ENCODE measurements around the gene ITGB1. TPM values are rescaled to one million over a fixed set of nuclear protein-coding genes. Genes with fewer than 3 reads are reported as not detected.
A peak's percentile ranks its signal among the peaks of the same experiment; 100 is the strongest.

Gene ITGB1
- total and polyA plus RNA-seq, 9 of the 15 experiments (the other 6 are each of a cell fraction or from before 2014, with no cell fraction given), result 40.2 to 194 (median 155) TPM

- Histone ChIP-seq H3K36me3 (ENCODE audit: control insufficient read depth, insufficient read depth, low read length) (peaks cover 49% of the 10 kb centered on the region), H2AFZ (ENCODE audit: low read depth, low read length) (no peak overlapping the region), H3K9me3 (replicated peaks; ENCODE audit: control insufficient read depth, insufficient read depth, low read depth, low read length) (no peaks in the 10 kb centered on the region), H3K9ac (ENCODE audit: insufficient read depth in 1 of 2, low read depth in 2 of 2, low read length in 2 of 2) (peak overlapping the region in 1 of 2 experiments; percentile 3; a peak in 1 of 4 replicates), H3K79me2 (ENCODE audit: control insufficient read depth, insufficient read depth, low read length) (peaks cover 95% of the 10 kb centered on the region), H3K27me3 (ENCODE audit: control insufficient read depth in 2 of 2, insufficient read depth in 2 of 2, low read length in 2 of 2) (no peaks in the 10 kb centered on the region), H3K27ac (ENCODE audit: extremely low read depth, low read depth, low read length) (0 out of 3 replicates have a peak overlapping the region, but pooled peaks have one; percentile 9), H3K4me3 (no peak overlapping the region), H3K9me1 (ENCODE audit: control insufficient read depth, insufficient read depth, low read length) (peaks cover 7% of the 10 kb centered on the region), H3K4me1 (replicated peaks in 1 of 2; ENCODE audit: control insufficient read depth in 2 of 2, insufficient read depth in 2 of 2, low read length in 2 of 2) (peaks cover 7 to 32% of the 10 kb centered on the region in 2 experiments; a peak in 4 of 5 replicates), H4K20me1 (replicated peaks; ENCODE audit: control insufficient read depth, insufficient read depth, low read length) (peaks cover 34% of the 10 kb centered on the region), H3K4me2 (ENCODE audit: insufficient read depth, low read length) (no peak overlapping the region)
- intact Hi-C loops (cut with micrococcal nuclease), result no loop called here
- in situ Hi-C loops (cut with MboI), result no loop called here
- 24% methylated on average over 5 of the region's 5 CpGs for WGBS (ENCODE audit: insufficient coverage, low coverage, missing lambda C conversion rate)
- ChIA-PET CTCF (ENCODE audit: low intra/inter-chr PET ratio) (interaction anchor here (0.7 kb wide), 1 partner anchor 71 kb away, joined by 3 read pairs; no protein-coding TSS in a partner anchor), POLR2A (interaction anchor here (1.1 to 4.1 kb wide), 3 partner anchors 10 to 34 kb away, joined by 3 to 16 read pairs (median 3); no protein-coding TSS in a partner anchor)
- no TSS peak for BruUV-seq (replicated peaks)
- DNase-seq (ENCODE audit: extremely low read depth in 1 of 4, low spot score in 3 of 4) (no peak), FAIRE-seq (peak; percentile 71), ATAC-seq (peak; percentile 55)
- no peak for TF ChIP-seq ZBTB11 (CRISPR knock-in tag; IDR thresholded peaks at IDR 0.05)
- TF ChIP-seq ZNF224 (CRISPR knock-in tag; IDR thresholded peaks at IDR 0.05), result no peak
- TF ChIP-seq POLR2AphosphoS2 (IDR thresholded peaks at IDR 0.05; ENCODE audit: low read length), result no peak
- peak; percentile 64 for TF ChIP-seq MAFK (IDR thresholded peaks at IDR 0.05; ENCODE audit: low read length)
- peak; percentile 70 for TF ChIP-seq MAFF (IDR thresholded peaks at IDR 0.05; ENCODE audit: low read length)
- TF ChIP-seq CAMTA2 (CRISPR knock-in tag; conservative IDR thresholded peaks at IDR 0.05), result no peak
- TF ChIP-seq ZNF316 (IDR thresholded peaks at IDR 0.05), result peak; percentile 86
- TF ChIP-seq FIP1L1 (IDR thresholded peaks at IDR 0.05; ENCODE audit: low read depth, low read length, poor library complexity, severe bottlenecking), result no peak
- TF ChIP-seq MAFG (tag; conservative IDR thresholded peaks at IDR 0.05), result peak; percentile 73
- no peak for TF ChIP-seq MTA3 (IDR thresholded peaks at IDR 0.05; ENCODE audit: borderline replicate concordance)
- TF ChIP-seq CHD2 (IDR thresholded peaks at IDR 0.05; ENCODE audit: low read depth, low read length), result no peak
- TF ChIP-seq C11orf30 (IDR thresholded peaks at IDR 0.05; ENCODE audit: low read depth), result peak; percentile 80
- TF ChIP-seq RFX1 (IDR thresholded peaks at IDR 0.05), result peak; percentile 29; the same call in 1 of the 2 replicates
- no peak for TF ChIP-seq TEAD2 (tag; IDR thresholded peaks at IDR 0.05)
Measured at GRCh38 chr10:32937911-32938424, 20.1 kb downstream of the ITGB1 start.
